ENCODE measurements around the gene MAL.

DNA sequence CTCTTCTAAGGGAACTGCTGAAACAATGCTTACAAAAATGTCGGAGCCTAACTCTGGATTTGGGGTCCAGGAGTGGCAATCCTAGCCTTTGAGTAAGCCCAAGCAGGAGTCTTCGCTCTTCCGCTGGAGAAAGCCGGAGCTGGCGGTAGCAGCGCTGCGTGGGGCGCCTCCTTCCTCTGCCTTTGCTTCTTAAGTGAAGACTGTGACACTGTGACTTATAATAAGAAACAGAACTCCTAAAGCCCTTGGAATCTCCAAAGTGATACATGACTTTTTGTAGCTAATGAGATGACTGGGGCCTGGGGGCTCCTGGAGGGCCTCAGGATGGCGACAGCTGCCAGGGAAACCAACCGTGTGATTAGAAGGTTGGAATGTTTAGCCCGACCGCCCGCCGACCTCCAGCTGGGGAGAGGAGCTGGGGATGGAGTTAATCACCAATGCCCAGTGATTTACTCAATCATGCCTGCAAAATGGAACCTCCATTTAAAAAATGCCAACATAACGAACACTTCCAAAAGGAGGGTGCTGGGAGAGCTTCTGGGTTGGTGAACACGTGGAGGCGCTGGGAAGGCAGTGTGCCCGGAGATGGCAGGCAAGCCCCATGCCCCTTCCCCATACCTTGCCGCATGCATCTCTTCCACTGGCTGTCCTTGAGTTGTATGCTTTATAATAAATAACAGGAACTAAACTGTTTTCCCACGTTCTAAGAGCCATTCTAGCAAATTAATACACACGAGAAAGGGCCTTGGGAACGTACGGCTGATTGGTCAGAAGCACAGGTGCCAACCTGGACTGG is 29.0 kb upstream of the MAL start:
- TF ChIP-seq, protein P1, sequence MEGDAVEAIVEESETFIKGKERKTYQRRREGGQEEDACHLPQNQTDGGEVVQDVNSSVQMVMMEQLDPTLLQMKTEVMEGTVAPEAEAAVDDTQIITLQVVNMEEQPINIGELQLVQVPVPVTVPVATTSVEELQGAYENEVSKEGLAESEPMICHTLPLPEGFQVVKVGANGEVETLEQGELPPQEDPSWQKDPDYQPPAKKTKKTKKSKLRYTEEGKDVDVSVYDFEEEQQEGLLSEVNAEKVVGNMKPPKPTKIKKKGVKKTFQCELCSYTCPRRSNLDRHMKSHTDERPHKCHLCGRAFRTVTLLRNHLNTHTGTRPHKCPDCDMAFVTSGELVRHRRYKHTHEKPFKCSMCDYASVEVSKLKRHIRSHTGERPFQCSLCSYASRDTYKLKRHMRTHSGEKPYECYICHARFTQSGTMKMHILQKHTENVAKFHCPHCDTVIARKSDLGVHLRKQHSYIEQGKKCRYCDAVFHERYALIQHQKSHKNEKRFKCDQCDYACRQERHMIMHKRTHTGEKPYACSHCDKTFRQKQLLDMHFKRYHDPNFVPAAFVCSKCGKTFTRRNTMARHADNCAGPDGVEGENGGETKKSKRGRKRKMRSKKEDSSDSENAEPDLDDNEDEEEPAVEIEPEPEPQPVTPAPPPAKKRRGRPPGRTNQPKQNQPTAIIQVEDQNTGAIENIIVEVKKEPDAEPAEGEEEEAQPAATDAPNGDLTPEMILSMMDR (IDR thresholded peaks at IDR 0.05), result no peak
- no peak for TF ChIP-seq POLR2A (IDR thresholded peaks at IDR 0.05)
- no peak for TF ChIP-seq EP300 (IDR thresholded peaks at IDR 0.05)

Measured in tibial nerve (tissue), 4 donors.